Suprapubic skin (tissue), 3 donors: ENCODE measurements around the gene ATP5PB.

Source experiments
- POLR2AphosphoS5 ChIP-seq, 3 donors: sonication (generic); formaldehyde crosslinking; IDR thresholded peaks; one replicate each; pipeline ENCODE4 v1.6.1; 2017; ENCODE audit warnings: antibody characterized with exemption in 3 of 3
- TF ChIP-seq, protein P1 (sequence below), 2 donors: fragments of 200-600 bp in 1 of 2; fragments of 450-650 bp in 1 of 2; sonication (generic) in 1 of 2; IDR thresholded peaks; one replicate each; pipeline ENCODE4 v1.5.1; 2016 to 2019; ENCODE audit warnings: antibody characterized with exemption in 2 of 2, mild to moderate bottlenecking in 1 of 2, moderate library complexity in 1 of 2

DNA sequence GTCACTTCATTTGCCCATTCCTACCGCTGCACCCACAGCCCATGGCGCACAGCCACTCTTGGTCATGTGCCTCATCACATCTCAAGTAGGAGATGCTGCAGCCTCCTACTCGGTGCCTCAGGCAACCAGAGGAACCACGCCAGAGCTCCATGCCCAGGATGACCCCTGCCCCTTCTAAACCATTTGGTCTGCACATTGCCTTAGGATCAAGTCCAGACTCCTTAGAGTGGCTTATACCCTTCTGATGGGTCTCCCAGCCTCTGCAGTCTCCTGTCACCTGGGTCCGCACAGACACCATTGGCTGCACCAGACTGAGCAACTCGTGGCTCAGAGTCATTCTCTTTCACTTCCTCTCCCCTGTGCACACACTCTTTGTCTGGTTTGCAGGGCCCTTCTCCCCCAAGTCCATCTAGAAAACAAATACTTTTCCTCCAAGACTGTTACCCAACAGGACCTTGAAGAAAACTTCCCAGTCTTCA, 56.4 kb downstream of the ATP5PB start:
- no peak for TF ChIP-seq POLR2AphosphoS5 (IDR thresholded peaks at IDR 0.05)
- TF ChIP-seq, protein P1, sequence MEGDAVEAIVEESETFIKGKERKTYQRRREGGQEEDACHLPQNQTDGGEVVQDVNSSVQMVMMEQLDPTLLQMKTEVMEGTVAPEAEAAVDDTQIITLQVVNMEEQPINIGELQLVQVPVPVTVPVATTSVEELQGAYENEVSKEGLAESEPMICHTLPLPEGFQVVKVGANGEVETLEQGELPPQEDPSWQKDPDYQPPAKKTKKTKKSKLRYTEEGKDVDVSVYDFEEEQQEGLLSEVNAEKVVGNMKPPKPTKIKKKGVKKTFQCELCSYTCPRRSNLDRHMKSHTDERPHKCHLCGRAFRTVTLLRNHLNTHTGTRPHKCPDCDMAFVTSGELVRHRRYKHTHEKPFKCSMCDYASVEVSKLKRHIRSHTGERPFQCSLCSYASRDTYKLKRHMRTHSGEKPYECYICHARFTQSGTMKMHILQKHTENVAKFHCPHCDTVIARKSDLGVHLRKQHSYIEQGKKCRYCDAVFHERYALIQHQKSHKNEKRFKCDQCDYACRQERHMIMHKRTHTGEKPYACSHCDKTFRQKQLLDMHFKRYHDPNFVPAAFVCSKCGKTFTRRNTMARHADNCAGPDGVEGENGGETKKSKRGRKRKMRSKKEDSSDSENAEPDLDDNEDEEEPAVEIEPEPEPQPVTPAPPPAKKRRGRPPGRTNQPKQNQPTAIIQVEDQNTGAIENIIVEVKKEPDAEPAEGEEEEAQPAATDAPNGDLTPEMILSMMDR (IDR thresholded peaks at IDR 0.05): no peak
